H1 (cell line): ENCODE measurements around the gene CRK. TPM values are rescaled to one million over a fixed set of nuclear protein-coding genes. Genes with fewer than 3 reads are reported as not detected.

Experiments
- CTCF ChIA-PET: fragments of 300-600 bp; sonication (Branson Sonifier 250); formaldehyde crosslinking; loops from one replicate; lab custom pipeline; 2021; ENCODE audit not compliant: partially characterized antibody; lab: Charles Lee
- POLR2A ChIA-PET: fragments of 300-600 bp; sonication (Branson Sonifier 250); formaldehyde crosslinking; loops from one replicate; lab custom pipeline; 2021; ENCODE audit warnings: inconsistent platforms; ENCODE audit not compliant: partially characterized antibody; lab: Charles Lee
- DNase-seq, 2 experiments: peaks; one replicate each; pipeline versions ENCODE4 v3.0.0 to v3.0.0-alpha.2; 2010 to 2022; ENCODE audit warnings: low spot score in 2 of 2, low read depth in 1 of 2, mixed read lengths in 1 of 2
- FAIRE-seq: peaks from 2 replicates; lab custom pipeline; 2011; peaks lifted over from hg19 to GRCh38; lab: Jason Lieb, UNC
- H2AFZ ChIP-seq: 2 replicates; pipeline ENCODE4 v1.8.1; 2012; ENCODE audit warnings: low read length, inconsistent platforms
- H2AK5ac ChIP-seq: 2 replicates; pipeline ENCODE4 v1.6.1; 2013; ENCODE audit warnings: low read depth, low read length
- H2BK120ac ChIP-seq: replicated peaks from 2 replicates; pipeline ENCODE3; 2013; ENCODE audit warnings: low read depth, low read length, inconsistent platforms
- H2BK12ac ChIP-seq: 2 replicates; pipeline ENCODE4 v1.6.1; 2013; ENCODE audit warnings: low read depth, low read length
- H2BK15ac ChIP-seq: 2 replicates; pipeline ENCODE4 v1.6.1; 2013; ENCODE audit warnings: low read length
- H2BK20ac ChIP-seq: 2 replicates; pipeline ENCODE4 v1.6.1; 2013; ENCODE audit warnings: low read length
- H2BK5ac ChIP-seq: 2 replicates; pipeline ENCODE4 v1.6.1; 2013; ENCODE audit warnings: low read depth, low read length
- H3K14ac ChIP-seq: 2 replicates; pipeline ENCODE4 v1.6.1; 2013; ENCODE audit warnings: inconsistent platforms; ENCODE audit not compliant: insufficient read length
- H3K18ac ChIP-seq: 2 replicates; pipeline ENCODE4 v1.6.1; 2013; ENCODE audit warnings: low read length; ENCODE audit errors: extremely low read depth
- H3K23ac ChIP-seq: 2 replicates; pipeline ENCODE4 v1.6.1; 2013; ENCODE audit warnings: inconsistent platforms; ENCODE audit not compliant: insufficient read length
- H3K23me2 ChIP-seq: 2 replicates; pipeline ENCODE4 v1.6.1; 2013; ENCODE audit warnings: low read depth, low read length
- H3K27ac ChIP-seq: 2 replicates; pipeline ENCODE4 v1.6.1; 2011; ENCODE audit warnings: low read depth, low read length, inconsistent platforms
- H3K27me3 ChIP-seq, 4 experiments: replicated peaks in 1 of 4; 1 replicate in 1 of 4; 2 replicates in 3 of 4; pipeline versions ENCODE4 v1.6.1 to v1.8.1; 2011 to 2013; ENCODE audit warnings: low read length in 3 of 4, mild to moderate bottlenecking in 3 of 4, inconsistent platforms in 2 of 4, mixed read lengths in 2 of 4, moderate library complexity in 1 of 4; ENCODE audit not compliant: control insufficient read depth in 3 of 4, insufficient read depth in 3 of 4; ENCODE audit errors: extremely low read depth in 1 of 4
- H3K36me3 ChIP-seq, 4 experiments: 2 replicates each; pipeline versions ENCODE4 v1.6.1 to v1.8.1; 2011 to 2013; ENCODE audit warnings: mild to moderate bottlenecking in 4 of 4, low read length in 3 of 4, moderate library complexity in 2 of 4, control low read depth in 1 of 4, inconsistent platforms in 1 of 4; ENCODE audit not compliant: insufficient read depth in 4 of 4, control insufficient read depth in 2 of 4
- H3K4ac ChIP-seq: replicated peaks from 2 replicates; pipeline ENCODE3; 2013; ENCODE audit warnings: low read length, low read depth, mixed read lengths, inconsistent platforms; ENCODE audit not compliant: insufficient read length
- H3K4me1 ChIP-seq, 4 experiments: replicated peaks in 1 of 4; 1 replicate in 1 of 4; 2 replicates in 3 of 4; pipeline versions ENCODE4 v1.6.1 to v1.8.1; 2011 to 2013; ENCODE audit warnings: low read length in 3 of 4, inconsistent platforms in 2 of 4, mixed read lengths in 1 of 4; ENCODE audit not compliant: insufficient read depth in 4 of 4, control insufficient read depth in 3 of 4
- H3K4me2 ChIP-seq, 2 experiments: 2 replicates each; pipeline versions ENCODE4 v1.6.1 to v1.8.1; 2011 to 2013; ENCODE audit warnings: low read depth in 2 of 2, low read length in 2 of 2, control low read depth in 1 of 2, inconsistent platforms in 1 of 2, mild to moderate bottlenecking in 1 of 2; ENCODE audit not compliant: insufficient read depth in 1 of 2
- H3K4me3 ChIP-seq, 4 experiments: fragments of 200-600, 300-600 bp in 1 of 4; sonication (generic), shearing (Covaris generic), sonication (Bioruptor Twin) in 1 of 4; 2 replicates each; pipeline versions ENCODE4 v1.5.1 to v1.8.1; 2011 to 2016; ENCODE audit warnings: low read length in 4 of 4, low read depth in 3 of 4, control low read depth in 2 of 4, inconsistent platforms in 2 of 4, mild to moderate bottlenecking in 2 of 4, mixed read lengths in 1 of 4, moderate library complexity in 1 of 4; ENCODE audit not compliant: insufficient read depth in 2 of 4; ENCODE audit errors: extremely low read depth in 1 of 4
- H3K56ac ChIP-seq: replicated peaks from 2 replicates; pipeline ENCODE3; 2013; ENCODE audit warnings: low read depth, mild to moderate bottlenecking, mixed read lengths, low read length, inconsistent platforms; ENCODE audit not compliant: insufficient read length
- H3K79me1 ChIP-seq: 2 replicates; pipeline ENCODE4 v1.6.1; 2013; ENCODE audit warnings: low read depth, low read length, control low read depth
- H3K79me2 ChIP-seq, 2 experiments: 2 replicates each; pipeline versions ENCODE4 v1.6.1 to v1.8.1; 2012 to 2013; ENCODE audit warnings: low read length in 2 of 2, mild to moderate bottlenecking in 2 of 2, inconsistent platforms in 1 of 2; ENCODE audit not compliant: insufficient read depth in 2 of 2, control insufficient read depth in 1 of 2
- H3K9ac ChIP-seq, 4 experiments: replicated peaks in 1 of 4; 1 replicate in 1 of 4; 2 replicates in 3 of 4; pipeline versions ENCODE4 v1.6.1 to v1.8.1; 2011 to 2013; ENCODE audit warnings: low read depth in 3 of 4, low read length in 3 of 4, control low read depth in 2 of 4, mild to moderate bottlenecking in 2 of 4, moderate library complexity in 2 of 4, inconsistent platforms in 1 of 4; ENCODE audit errors: extremely low read depth in 1 of 4
- H3K9me3 ChIP-seq, 2 experiments: 2 replicates each; pipeline versions ENCODE4 v1.6.1 to v1.8.1; 2012 to 2013; ENCODE audit warnings: mild to moderate bottlenecking in 2 of 2, moderate library complexity in 2 of 2, control low read depth in 1 of 2, inconsistent platforms in 1 of 2, low read depth in 1 of 2, low read length in 1 of 2, mixed read lengths in 1 of 2; ENCODE audit not compliant: insufficient read depth in 2 of 2
- H4K20me1 ChIP-seq, 2 experiments: replicated peaks in 1 of 2; 2 replicates each; pipeline versions ENCODE3 to v1.8.1; 2011 to 2013; ENCODE audit warnings: inconsistent platforms in 2 of 2, low read length in 2 of 2, mild to moderate bottlenecking in 1 of 2; ENCODE audit not compliant: insufficient read depth in 2 of 2, control insufficient read depth in 1 of 2
- H4K5ac ChIP-seq: 2 replicates; pipeline ENCODE4 v1.6.1; 2013; ENCODE audit warnings: low read length, low read depth, mixed read lengths, inconsistent platforms; ENCODE audit not compliant: insufficient read length
- H4K8ac ChIP-seq: 2 replicates; pipeline ENCODE4 v1.8.0; 2013; ENCODE audit warnings: mild to moderate bottlenecking, moderate library complexity, low read length, inconsistent platforms; ENCODE audit not compliant: insufficient read depth; ENCODE audit errors: extremely low read depth
- H4K91ac ChIP-seq: replicated peaks from 2 replicates; pipeline ENCODE3; 2013; ENCODE audit warnings: low read length, mixed read lengths, inconsistent platforms; ENCODE audit not compliant: insufficient read length
- ATF3 ChIP-seq: IDR thresholded peaks from 2 replicates; pipeline ENCODE4 v1.6.1; 2011; ENCODE audit warnings: low read depth, mild to moderate bottlenecking, low read length; ENCODE audit not compliant: insufficient read depth
- BACH1 ChIP-seq: IDR thresholded peaks from 2 replicates; pipeline ENCODE4 v1.6.1; 2012; ENCODE audit warnings: low read length, improper control_type of control experiment
- BCL11A ChIP-seq, 2 experiments: IDR thresholded peaks; one replicate each; pipeline ENCODE4 v1.6.1; 2011; ENCODE audit warnings: low read depth in 2 of 2, low read length in 2 of 2, mild to moderate bottlenecking in 2 of 2
- BRCA1 ChIP-seq: IDR thresholded peaks from 2 replicates; pipeline ENCODE4 v1.6.1; 2012; ENCODE audit warnings: low read depth, low read length, improper control_type of control experiment
- CHD2 ChIP-seq: IDR thresholded peaks from 2 replicates; pipeline ENCODE4 v1.6.1; 2012; ENCODE audit warnings: low read length, improper control_type of control experiment
- E2F6 ChIP-seq: IDR thresholded peaks from 2 replicates; pipeline ENCODE4 v1.6.1; 2012; ENCODE audit warnings: inconsistent platforms
- KDM5A ChIP-seq: fragments of 200-600 bp; IDR thresholded peaks from 2 replicates; pipeline ENCODE4 v1.7.1; 2012; ENCODE audit warnings: mild to moderate bottlenecking, low read length, inconsistent platforms, mixed read lengths
- NRF1 ChIP-seq: IDR thresholded peaks from 2 replicates; pipeline ENCODE4 v1.6.1; 2011; ENCODE audit warnings: mild to moderate bottlenecking, low read depth, low read length, improper control_type of control experiment
- SAP30 ChIP-seq: fragments of 300-600 bp; sonication (generic); IDR thresholded peaks from 2 replicates; pipeline ENCODE4 v1.7.1; 2012; ENCODE audit warnings: low read length, moderate library complexity, mild to moderate bottlenecking, inconsistent platforms; ENCODE audit not compliant: insufficient read depth, insufficient replicate concordance
- SP2 ChIP-seq: IDR thresholded peaks from 2 replicates; pipeline ENCODE4 v1.6.1; 2012; ENCODE audit warnings: mild to moderate bottlenecking, low read length, inconsistent platforms
- TCF12 ChIP-seq: IDR thresholded peaks from 2 replicates; pipeline ENCODE4 v1.6.1; 2011; ENCODE audit warnings: low read depth, mild to moderate bottlenecking, low read length
- ZNF274 ChIP-seq: IDR thresholded peaks from 2 replicates; pipeline ENCODE4 v1.7.0; 2012; ENCODE audit warnings: low read length, borderline replicate concordance; ENCODE audit errors: extremely low read depth
- WGBS, 2 experiments: shearing (Covaris generic) in 1 of 2; methylation state at CpG; one replicate each; pipeline versions ENCODE4 v1.1.6 to v1.1.7; 2013 to 2015; ENCODE audit warnings: low lambda C conversion rate in 2 of 2, mixed read lengths in 2 of 2, inconsistent platforms in 1 of 2, low coverage in 1 of 2, missing lambda C conversion rate in 1 of 2; ENCODE audit not compliant: insufficient replicate concordance in 2 of 2, insufficient coverage in 1 of 2, insufficient read length in 1 of 2; ENCODE audit errors: extremely low coverage in 1 of 2, missing lambda C conversion rate in 1 of 2; 5-methylcytosine and 5-hydroxymethylcytosine counted together
- polyA plus RNA-seq, 7 experiments: library from polyadenylated mRNA; depleted of rRNA in 3 of 7; stranded (reverse) in 5 of 7; unstranded in 2 of 7; fragments of >200 nt in 5 of 7; fragments of 200-250 nt in 2 of 7; gene quantifications; 1 replicate in 5 of 7; 2 replicates in 1 of 7; 4 replicates in 1 of 7; pipeline versions ENCODE4 v1.2.1 to v1.2.3, GENCODE V29; 2011 to 2013; ENCODE audit warnings: missing spikeins in 2 of 7, mixed read lengths in 2 of 7
- total RNA-seq: library from RNA; stranded (reverse); fragmentation: NEBNext Ultra II Directional; extraction: Animal tissue kit (Norgen Biotek cat#: 25700); gene quantifications from 2 replicates; pipeline ENCODE4 v1.2.1, GENCODE V29; 2021

The CRK gene
- total and polyA plus RNA-seq, 2 of the 8 experiments (the other 6 are each of a cell fraction or from before 2014, with no cell fraction given): 32.8 to 57.1 TPM

- H3K4ac ChIP-seq: no peak overlapping the region
- H3K56ac ChIP-seq: no peak overlapping the region
- no peak overlapping the region for H2AK5ac ChIP-seq
- H2BK120ac ChIP-seq: no peak overlapping the region
- no peak overlapping the region for H2BK5ac ChIP-seq
- no peaks in the 10 kb centered on the region for H3K27me3 ChIP-seq
- H4K20me1 ChIP-seq: peaks cover 0 to 10% of the 10 kb centered on the region in 2 experiments
- H4K5ac ChIP-seq: no peak overlapping the region
- no peak overlapping the region; the same call in 1 of the 2 replicates for H4K8ac ChIP-seq
- ChIA-PET POLR2A (interaction anchor here (1.0 to 4.9 kb wide), 6 partner anchors 9 to 58 kb away, joined by 3 to 14 read pairs (median 4); partner anchors contain the start of gene YWHAE), CTCF (interaction anchor here (0.6 to 1.9 kb wide), 6 partner anchors 31 to 109 kb away, joined by 3 to 6 read pairs (median 4); no protein-coding TSS in a partner anchor)
- no peak overlapping the region for H4K91ac ChIP-seq
- H3K14ac ChIP-seq: no peak overlapping the region
- H3K4me1 ChIP-seq: no peaks in the 10 kb centered on the region
- H3K9me3 ChIP-seq: no peaks in the 10 kb centered on the region
- H3K27ac ChIP-seq: no peak overlapping the region
- 89% methylated on average over 9 of the region's 10 CpGs; no CpG with 5 or more reads in 1 of the 2 experiments for WGBS, 2 experiments
- no peak overlapping the region for H3K18ac ChIP-seq
- H2BK12ac ChIP-seq: no peak overlapping the region
- H3K23ac ChIP-seq: no peak overlapping the region
- H3K79me2 ChIP-seq: peaks cover 0 to 22% of the 10 kb centered on the region in 2 experiments; a peak in 2 of 4 replicates
- H3K9ac ChIP-seq: no peak overlapping the region
- H3K23me2 ChIP-seq: no peaks in the 10 kb centered on the region
- no peak overlapping the region for H2BK15ac ChIP-seq
- DNase-seq (no peak), FAIRE-seq (no peak)
- no peak overlapping the region for H2AFZ ChIP-seq
- no peak overlapping the region for H2BK20ac ChIP-seq
- H3K4me3 ChIP-seq: no peak overlapping the region
- peaks cover 5% of the 10 kb centered on the region for H3K79me1 ChIP-seq
- H3K36me3 ChIP-seq: peaks cover 0 to 34% (median 22%) of the 10 kb centered on the region in 4 experiments; a peak in 7 of 8 replicates
- no peak overlapping the region for H3K4me2 ChIP-seq
- TF ChIP-seq KDM5A (no peak), ZNF274 (no peak), SAP30 (no peak), SP2 (no peak), BACH1 (no peak), CHD2 (no peak), BRCA1 (no peak), TCF12 (no peak), E2F6 (no peak), NRF1 (no peak), ATF3 (no peak), BCL11A (IDR thresholded peaks at IDR 0.05; ENCODE audit: low read depth in 2 of 2, low read length in 2 of 2) (no peak)
Observed at GRCh38 chr17:1423456-1424135, 32.4 kb downstream of the CRK start.
